ENCODE measurements around the gene MED13L. TPM values are rescaled to one million over a fixed set of nuclear protein-coding genes. Genes with fewer than 3 reads are reported as not detected.

MED13L gene
- total and polyA plus RNA-seq, 2 donors (not counting 3 experiments of a cell fraction or from before 2014, with no cell fraction given) = 27.4 to 93.6 TPM

- POLR2A ChIA-PET = no interaction called here
- intact Hi-C loops (cut with micrococcal nuclease) (no loop called here), dilution Hi-C loops (cut with MboI; ENCODE audit: extremely low pct_ligation_motif_present, low sequenced_read_pairs) (no loop called here)
- no peaks in the 10 kb centered on the region for H3K4me1 ChIP-seq (ENCODE audit: control insufficient read depth, extremely low read depth, insufficient read depth, low read length)
- CTCF ChIA-PET = interaction anchor here (1.1 to 1.3 kb wide), 2 partner anchors 13 to 1950 kb away, joined by 5 read pairs; no protein-coding TSS in a partner anchor
- no peak overlapping the region for H3K27ac ChIP-seq (ENCODE audit: insufficient read depth, low read depth, low read length)
- DNase-seq (ENCODE audit: low read depth, low spot score) (no peak), FAIRE-seq (no peak)
- H3K4me3 ChIP-seq (replicated peaks in 1 of 3; ENCODE audit: insufficient read depth in 1 of 3, low read depth in 1 of 3, low read length in 3 of 3) = no peak overlapping the region
- no peak overlapping the region for H3K4me2 ChIP-seq (ENCODE audit: insufficient read depth, low read length)
- H3K27me3 ChIP-seq (ENCODE audit: control insufficient read depth in 2 of 2, insufficient read depth in 2 of 2, low read length in 2 of 2) = no peaks in the 10 kb centered on the region
- no peaks in the 10 kb centered on the region for H3K9me1 ChIP-seq (replicated peaks; ENCODE audit: control insufficient read depth, extremely low read depth, insufficient read depth, low read length)
- H4K20me1 ChIP-seq (replicated peaks; ENCODE audit: control insufficient read depth, extremely low read depth, insufficient read depth, low read length) = no peaks in the 10 kb centered on the region
- H2AFZ ChIP-seq (ENCODE audit: low read depth, low read length) = no peak overlapping the region
- BruUV-seq (replicated peaks) = no TSS peak
- TF ChIP-seq JUN (IDR thresholded peaks at IDR 0.05; ENCODE audit: borderline replicate concordance, insufficient read depth, insufficient read length, low read depth) = no peak
- TF ChIP-seq POLR2A (IDR thresholded peaks at IDR 0.05; ENCODE audit: low read depth, low read length) = no peak
- no peak for TF ChIP-seq FOS (IDR thresholded peaks at IDR 0.05; ENCODE audit: borderline replicate concordance, insufficient read depth, low read length)
- no peak for TF ChIP-seq POLR2AphosphoS5 (IDR thresholded peaks at IDR 0.05; ENCODE audit: insufficient read depth, low read depth, low read length)
- TF ChIP-seq GATA2 (IDR thresholded peaks at IDR 0.05; ENCODE audit: insufficient read depth, insufficient read length, low read depth, low read length) = no peak
- TF ChIP-seq CTCF (IDR thresholded peaks at IDR 0.05; ENCODE audit: extremely low read depth in 1 of 2, insufficient read depth in 1 of 2, low read depth in 1 of 2, low read length in 2 of 2) = no peak
- no peak for TF ChIP-seq MAX (IDR thresholded peaks at IDR 0.05; ENCODE audit: insufficient read depth, insufficient read length)
- no peak for TF ChIP-seq MYC (IDR thresholded peaks at IDR 0.05; ENCODE audit: low read depth, low read length)
- no peak for TF ChIP-seq EZH2 (IDR thresholded peaks at IDR 0.05; ENCODE audit: borderline replicate concordance, low read depth, low read length, severe bottlenecking)
- no peaks in the 10 kb centered on the region for H3K79me2 ChIP-seq (ENCODE audit: control insufficient read depth, insufficient read depth, low read length)
- H3K9ac ChIP-seq (replicated peaks; ENCODE audit: extremely low read depth, insufficient read depth, low read length) = no peak overlapping the region
- H3K9me3 ChIP-seq (replicated peaks; ENCODE audit: control insufficient read depth, insufficient read depth, low read length) = no peaks in the 10 kb centered on the region
- H3K36me3 ChIP-seq (ENCODE audit: control insufficient read depth in 2 of 2, extremely low read depth in 1 of 2, insufficient read depth in 2 of 2, low read length in 2 of 2) = no peaks in the 10 kb centered on the region
These were observed 347.2 kb downstream of the MED13L start for GRCh38 chr12:115930336-115930735.
